Measurements from ENCODE around the gene NUP188.
"Not testable (repeated sequence)": the region's sequence is repeated elsewhere in the genome, so short reads cannot be mapped to it uniquely, and the experiment has no call there.

NUP188 gene

DNA sequence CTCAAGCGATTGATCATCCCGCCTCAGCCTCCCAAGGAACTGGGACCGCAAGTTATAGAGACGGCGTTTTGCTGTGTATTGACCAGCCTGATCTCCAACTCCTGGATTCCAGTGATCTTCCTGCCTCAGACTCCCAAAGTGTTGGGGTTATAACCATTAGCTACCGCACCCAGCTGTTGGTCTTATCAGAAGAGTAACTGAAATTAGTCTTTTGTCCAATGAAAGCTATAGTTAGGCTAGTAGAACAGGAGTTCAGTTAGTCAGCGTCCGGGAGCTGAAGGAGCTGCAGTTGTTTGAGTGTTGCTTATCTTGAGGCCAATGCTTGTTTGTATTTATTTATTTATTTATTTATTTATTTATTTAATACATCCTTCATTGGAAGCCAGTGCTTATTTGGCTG, 85.7 kb downstream of the NUP188 start:
- no peak for DNase-seq

DNA sequence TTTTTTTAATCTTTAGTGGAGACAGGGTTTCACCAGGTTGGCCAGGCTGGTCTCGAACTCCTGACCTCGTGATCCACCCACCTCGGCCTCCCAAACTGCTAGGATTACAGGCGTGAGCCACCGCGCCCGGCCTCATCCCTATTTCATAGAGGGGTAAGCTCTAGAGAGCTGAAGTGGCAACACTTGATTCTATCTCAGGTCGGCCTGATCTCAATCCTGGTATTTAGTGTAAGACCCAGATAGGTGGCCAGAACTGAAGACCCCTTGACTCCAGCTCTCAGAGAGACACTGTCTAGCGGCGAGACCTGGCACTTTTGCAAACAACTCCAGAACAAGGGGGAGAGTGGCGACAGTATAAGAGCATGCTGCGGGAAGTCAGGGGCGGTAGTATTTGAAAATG, 88.3 kb downstream of the NUP188 start:
- DNase-seq = not testable (repeated sequence)

DNA sequence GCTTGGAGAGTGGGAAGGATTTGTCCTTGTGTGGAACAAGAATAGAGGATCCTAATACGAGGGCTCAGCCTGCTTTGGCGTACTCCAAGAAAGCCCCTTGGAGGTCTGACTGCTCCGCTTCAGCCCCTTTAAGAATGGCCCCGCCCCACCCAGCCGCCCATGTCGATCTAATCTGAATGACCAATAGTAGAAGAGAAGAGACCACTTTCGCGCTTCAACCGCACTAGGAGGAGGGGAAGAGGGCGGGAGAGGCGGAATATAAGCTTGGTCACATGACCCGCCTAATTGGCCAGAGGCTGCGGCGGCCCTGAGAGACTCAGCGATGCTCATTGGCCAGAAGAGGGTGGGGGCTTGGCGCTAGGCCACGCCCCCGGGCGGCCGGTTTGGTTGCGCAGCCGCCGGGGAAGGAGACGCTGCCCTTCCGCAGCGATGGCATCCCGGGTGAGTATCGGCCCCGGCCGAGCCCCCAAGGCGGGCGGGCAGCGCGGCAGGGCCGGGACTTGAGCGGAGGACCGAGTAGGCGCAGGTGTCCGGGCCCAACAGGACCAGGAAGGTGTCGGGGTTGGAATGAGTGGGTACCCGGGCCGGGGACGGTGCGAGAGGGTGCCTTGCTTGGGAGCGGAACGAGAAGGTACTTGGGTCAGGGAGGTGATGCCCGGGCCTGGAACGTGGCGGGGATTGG, 88.9 kb downstream of the NUP188 start, which contains the start of gene MIGA2:
MIGA2 (plus strand) TSS at position 386 of the 682 bp plus-strand sequence. CDS start 3,969 bp downstream, outside the sequence.
- DNase-seq = peak; percentile 87

DNA sequence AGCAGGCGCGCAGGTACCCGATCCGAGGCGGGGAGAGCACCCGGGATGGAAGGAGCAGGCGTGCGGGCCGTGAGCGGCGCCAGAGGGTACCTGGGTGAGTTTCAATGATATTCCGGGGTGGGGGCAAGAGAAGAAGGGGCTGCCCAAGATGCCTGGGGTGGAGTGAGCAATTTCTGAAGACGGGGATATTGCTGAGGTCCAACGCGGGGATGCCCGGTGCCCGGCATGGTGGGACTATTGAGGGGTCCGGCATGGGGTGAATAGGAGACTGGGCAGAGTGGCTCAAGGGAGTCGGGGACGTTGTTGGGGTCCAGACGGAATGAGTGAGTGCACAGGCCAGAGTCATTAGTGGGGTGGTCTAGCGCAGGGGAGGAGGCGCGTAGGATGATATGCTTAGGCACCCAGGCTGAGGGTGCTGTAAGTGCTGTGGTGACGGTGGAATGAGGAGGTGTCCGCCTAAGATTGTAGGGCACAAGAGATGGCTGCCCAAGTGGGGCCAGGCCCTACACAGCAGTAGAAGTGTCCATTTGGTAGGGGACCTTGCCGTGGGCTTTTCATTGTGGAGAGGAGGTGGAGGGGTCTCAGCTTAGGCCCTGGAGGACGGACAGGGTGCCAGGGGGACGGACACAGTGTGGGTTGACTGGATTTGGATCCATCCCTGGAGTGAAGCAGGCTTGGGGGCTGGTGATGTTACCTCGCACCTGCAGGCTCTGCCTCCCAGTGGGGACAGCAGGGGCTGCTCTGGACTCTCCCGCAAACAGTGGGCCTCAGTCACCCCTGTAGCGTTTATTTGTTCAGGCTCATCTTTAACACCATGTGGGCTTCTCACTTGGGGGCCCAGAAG, 89.6 kb downstream of the NUP188 start:
- DNase-seq = no peak

DNA sequence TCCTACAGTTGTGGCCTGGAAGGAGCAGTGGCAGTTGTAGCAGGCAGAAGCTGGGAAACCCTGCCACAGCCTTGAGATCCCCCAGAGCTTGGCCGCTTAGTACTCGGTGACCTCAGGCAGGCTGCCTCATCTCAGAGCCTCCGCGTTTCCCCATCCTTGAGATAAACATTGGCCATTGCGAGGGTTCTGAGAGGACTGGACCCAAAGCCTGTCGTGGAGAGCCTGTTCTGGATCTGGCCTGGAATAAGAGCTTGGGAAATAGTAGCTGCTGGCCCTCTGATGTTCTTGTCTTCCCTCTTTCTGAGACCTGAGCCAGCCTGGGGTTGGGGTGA, 90.2 kb downstream of the NUP188 start:
- DNase-seq = no peak

DNA sequence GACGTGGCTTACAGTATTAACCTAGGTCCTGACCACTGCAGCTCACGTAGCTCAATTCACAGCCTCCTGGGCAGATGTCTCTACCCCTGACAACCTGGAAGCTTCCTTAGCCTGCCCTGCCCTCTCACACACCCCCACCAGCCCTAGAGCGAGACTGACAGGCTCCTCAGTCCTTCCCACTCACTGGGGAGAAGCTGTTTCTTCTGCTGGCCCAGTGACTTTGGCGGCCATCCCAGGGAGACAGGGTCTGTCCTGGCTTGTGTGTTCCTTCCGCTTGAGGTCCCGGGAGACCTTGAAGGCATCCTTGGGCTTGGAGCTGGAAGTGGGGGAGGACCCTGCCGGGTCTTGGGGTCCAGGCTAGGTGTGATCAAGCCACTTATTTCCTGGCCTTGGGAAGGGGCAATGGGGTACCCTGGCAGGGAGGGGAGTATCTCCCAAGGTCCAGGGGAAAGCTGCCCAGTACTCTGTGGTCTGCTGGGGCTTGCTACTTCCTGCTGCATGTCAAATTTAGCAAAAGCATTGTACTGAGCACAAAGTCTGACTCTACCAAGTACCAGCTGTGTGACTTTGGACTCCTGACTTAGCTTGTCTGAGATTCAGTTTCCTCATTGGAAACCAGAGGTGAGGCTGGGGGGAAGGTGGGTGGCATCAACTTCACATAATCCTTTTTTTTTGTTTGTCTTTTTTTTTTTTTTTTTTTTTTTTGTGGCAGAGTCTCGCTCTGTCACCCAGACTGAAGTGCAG, 90.8 kb downstream of the NUP188 start:
- no peak for DNase-seq

DNA sequence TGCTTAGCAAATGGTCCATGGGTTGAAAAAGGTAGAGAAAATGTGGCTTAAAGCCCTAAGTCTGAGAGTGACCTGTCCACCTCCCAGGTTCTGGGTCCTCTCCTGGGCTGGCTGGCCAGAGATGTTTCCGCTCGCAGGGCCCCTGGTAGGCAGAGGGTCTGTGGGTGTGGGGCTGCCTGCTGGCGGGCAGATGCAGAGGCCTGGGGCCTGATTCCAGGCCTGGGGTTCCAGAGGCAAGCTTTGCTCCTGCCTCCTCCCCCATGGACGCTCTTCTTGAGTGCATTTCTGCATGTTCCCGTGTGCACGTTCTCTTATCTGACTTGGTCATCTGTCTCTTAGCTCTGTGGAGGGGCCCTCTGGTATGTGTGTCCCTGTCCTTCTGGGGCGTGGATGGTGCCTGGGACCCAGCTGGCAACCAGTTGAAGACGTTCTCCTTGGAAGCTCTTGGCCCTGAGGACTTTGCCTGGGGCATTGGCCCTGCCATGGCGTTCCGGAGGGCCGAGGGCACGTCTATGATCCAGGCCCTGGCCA, 92.7 kb downstream of the NUP188 start:
- DNase-seq = no peak

DNA sequence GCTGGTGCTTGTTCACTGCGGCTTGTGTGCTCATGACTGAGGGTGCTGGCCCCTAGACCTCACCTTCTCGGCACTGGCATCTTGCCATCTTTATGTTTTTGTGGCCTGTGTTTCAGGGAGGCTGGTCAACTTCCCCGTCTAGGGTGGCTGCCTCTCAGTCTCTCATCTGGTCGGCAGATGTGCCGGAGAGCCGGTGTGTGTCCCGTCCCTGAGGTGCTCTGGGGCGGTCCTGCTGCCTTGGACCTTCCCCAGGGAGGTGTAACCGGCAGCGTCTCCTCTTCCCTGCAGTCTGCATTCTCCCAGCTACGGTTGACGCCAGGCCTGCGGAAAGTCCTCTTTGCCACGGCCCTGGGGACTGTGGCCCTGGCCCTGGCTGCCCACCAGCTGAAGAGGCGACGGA, 94.5 kb downstream of the NUP188 start:
- no peak for DNase-seq

DNA sequence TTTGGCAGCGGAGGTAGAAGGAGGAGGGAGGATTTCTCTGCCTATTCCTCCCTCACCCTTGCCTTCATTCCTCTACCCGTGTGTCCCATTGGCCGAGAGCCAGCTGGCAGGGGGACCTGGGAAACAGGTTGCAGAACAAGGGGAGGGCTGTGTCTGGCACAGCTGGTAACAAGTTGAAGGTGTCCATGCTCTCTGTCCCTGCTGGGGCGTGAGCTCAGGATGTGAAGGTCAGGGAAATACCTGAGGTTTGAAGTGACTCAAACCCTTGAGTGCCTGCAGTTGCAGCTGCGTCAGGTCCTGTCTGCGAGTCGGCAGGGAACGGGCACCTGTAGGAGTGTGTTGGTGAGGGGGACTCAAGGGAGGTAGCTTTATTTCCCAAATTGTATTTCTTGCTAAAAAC, 105.1 kb downstream of the NUP188 start:
- DNase-seq = no peak

DNA sequence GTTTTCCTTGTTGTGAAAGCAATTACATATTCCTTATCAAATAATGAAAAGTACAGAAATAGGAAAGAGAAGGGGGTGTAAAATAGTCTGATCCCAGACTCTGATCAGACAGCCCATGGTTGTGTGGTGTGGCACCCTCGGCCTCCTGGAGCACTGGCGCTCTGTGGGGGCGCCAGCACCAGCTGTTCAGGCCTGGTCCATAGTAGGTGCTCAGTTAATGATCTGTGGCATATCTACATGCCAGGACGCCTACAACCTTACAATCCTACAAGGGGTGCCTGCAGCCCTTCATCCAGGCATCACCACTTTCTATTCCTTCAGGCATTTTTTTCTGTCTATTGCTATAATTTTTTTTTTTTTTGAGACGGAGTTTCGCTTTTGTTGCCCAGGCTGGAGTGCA, 105.5 kb downstream of the NUP188 start:
- no peak for DNase-seq

DNA sequence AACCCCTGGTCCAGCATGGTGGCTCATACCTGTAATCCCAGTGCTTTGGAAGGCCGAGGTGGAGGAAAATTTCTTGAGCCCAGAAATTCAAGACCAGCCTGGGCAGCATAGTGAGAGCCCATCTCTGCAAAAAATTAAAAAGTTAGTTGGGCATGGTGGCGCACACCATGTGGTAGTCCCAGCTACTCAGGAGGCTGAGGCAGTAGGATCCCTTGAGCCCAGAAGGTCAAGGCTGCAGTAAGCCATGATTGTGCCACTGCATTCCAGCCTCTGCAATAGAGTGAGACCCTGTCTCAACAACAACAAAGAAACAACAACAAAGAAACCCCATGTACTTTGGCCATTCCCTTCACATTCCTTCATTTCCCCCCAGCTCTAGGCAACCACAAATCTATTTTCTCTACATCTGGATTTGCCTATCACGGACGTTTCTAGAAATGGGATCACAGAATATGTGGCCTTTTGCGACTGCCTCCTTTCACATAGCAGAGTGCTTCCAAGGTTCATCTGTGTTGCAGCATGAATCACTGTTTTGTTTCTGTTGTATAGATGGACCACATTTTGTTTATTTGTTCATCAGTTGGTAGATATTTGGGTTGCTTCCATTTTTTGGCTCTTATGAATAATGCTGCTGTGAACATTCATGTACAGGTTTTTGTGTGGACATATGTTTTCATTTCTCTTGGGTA, 106.8 kb downstream of the NUP188 start:
- no peak for DNase-seq
